ENCODE results near the gene IPO5. TPM values are rescaled to one million over a fixed set of nuclear protein-coding genes. Genes with fewer than 3 reads are reported as not detected.
A peak's percentile ranks its signal among the peaks of the same experiment; 100 is the strongest.

IPO5 gene
- total RNA-seq, 1 donor, result 316 TPM

GRCh38 chr13:97976610-97977521, 23.4 kb downstream of the IPO5 start:
- DNase-seq (ENCODE audit: insufficient read length, low spot score, missing footprints), result peak; percentile 92

GRCh38 chr13:97977982-97978381, 24.5 kb downstream of the IPO5 start:
- peak overlapping the region; percentile 93 for H3K4me3 ChIP-seq (ENCODE audit: insufficient read depth, low read length)
- DNase-seq (ENCODE audit: insufficient read length, low spot score, missing footprints), result no peak

More at GRCh38 chr13:97976610-97977521, 23.4 kb downstream of the IPO5 start:
- Histone ChIP-seq H3K27me3 (ENCODE audit: insufficient read depth, low read length) (no peaks in the 10 kb centered on the region), H3K9me3 (ENCODE audit: low read depth, low read length) (no peaks in the 10 kb centered on the region), H3K79me2 (ENCODE audit: insufficient read depth, low read length) (peaks cover 51% of the 10 kb centered on the region), H4K20me1 (ENCODE audit: insufficient read depth, low read length) (no peaks in the 10 kb centered on the region), H3K27ac (ENCODE audit: low read depth, low read length) (peak overlapping the region; percentile 79), H3K4me3 (ENCODE audit: insufficient read depth, low read length) (peak overlapping the region; percentile 93), H3K4me2 (ENCODE audit: insufficient read depth, low read length) (peak overlapping the region; percentile 89), H3K36me3 (ENCODE audit: insufficient read depth, low read length) (peaks cover under 1% of the 10 kb centered on the region), H2AFZ (ENCODE audit: low read length) (peak overlapping the region; percentile 79), H3K4me1 (ENCODE audit: insufficient read depth, low read length) (peaks cover 42% of the 10 kb centered on the region)
- TF ChIP-seq, protein P1, sequence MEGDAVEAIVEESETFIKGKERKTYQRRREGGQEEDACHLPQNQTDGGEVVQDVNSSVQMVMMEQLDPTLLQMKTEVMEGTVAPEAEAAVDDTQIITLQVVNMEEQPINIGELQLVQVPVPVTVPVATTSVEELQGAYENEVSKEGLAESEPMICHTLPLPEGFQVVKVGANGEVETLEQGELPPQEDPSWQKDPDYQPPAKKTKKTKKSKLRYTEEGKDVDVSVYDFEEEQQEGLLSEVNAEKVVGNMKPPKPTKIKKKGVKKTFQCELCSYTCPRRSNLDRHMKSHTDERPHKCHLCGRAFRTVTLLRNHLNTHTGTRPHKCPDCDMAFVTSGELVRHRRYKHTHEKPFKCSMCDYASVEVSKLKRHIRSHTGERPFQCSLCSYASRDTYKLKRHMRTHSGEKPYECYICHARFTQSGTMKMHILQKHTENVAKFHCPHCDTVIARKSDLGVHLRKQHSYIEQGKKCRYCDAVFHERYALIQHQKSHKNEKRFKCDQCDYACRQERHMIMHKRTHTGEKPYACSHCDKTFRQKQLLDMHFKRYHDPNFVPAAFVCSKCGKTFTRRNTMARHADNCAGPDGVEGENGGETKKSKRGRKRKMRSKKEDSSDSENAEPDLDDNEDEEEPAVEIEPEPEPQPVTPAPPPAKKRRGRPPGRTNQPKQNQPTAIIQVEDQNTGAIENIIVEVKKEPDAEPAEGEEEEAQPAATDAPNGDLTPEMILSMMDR (IDR thresholded peaks at IDR 0.05; ENCODE audit: extremely low read depth, low read depth, low read length), result no peak

GRCh38 chr13:97978651-97979050, 25.2 kb downstream of the IPO5 start:
- Histone ChIP-seq H3K4me2 (ENCODE audit: insufficient read depth, low read length) (peak overlapping the region; percentile 89), H3K4me1 (ENCODE audit: insufficient read depth, low read length) (peaks cover 46% of the 10 kb centered on the region), H3K27ac (ENCODE audit: low read depth, low read length) (peak overlapping the region; percentile 79), H3K36me3 (ENCODE audit: insufficient read depth, low read length) (peaks cover 13% of the 10 kb centered on the region), H3K79me2 (ENCODE audit: insufficient read depth, low read length) (peaks cover 67% of the 10 kb centered on the region), H3K4me3 (ENCODE audit: insufficient read depth, low read length) (peak overlapping the region; percentile 93), H2AFZ (ENCODE audit: low read length) (no peak overlapping the region), H3K27me3 (ENCODE audit: insufficient read depth, low read length) (no peaks in the 10 kb centered on the region), H4K20me1 (ENCODE audit: insufficient read depth, low read length) (no peaks in the 10 kb centered on the region), H3K9me3 (ENCODE audit: low read depth, low read length) (no peaks in the 10 kb centered on the region)
- peak; percentile 26 for DNase-seq (ENCODE audit: insufficient read length, low spot score, missing footprints)
- TF ChIP-seq, protein P1 (IDR thresholded peaks at IDR 0.05; ENCODE audit: extremely low read depth, low read depth, low read length), result no peak

More at GRCh38 chr13:97977982-97978381, 24.5 kb downstream of the IPO5 start:
- no peaks in the 10 kb centered on the region for H4K20me1 ChIP-seq (ENCODE audit: insufficient read depth, low read length)
- H3K27me3 ChIP-seq (ENCODE audit: insufficient read depth, low read length), result no peaks in the 10 kb centered on the region
- peaks cover 62% of the 10 kb centered on the region for H3K79me2 ChIP-seq (ENCODE audit: insufficient read depth, low read length)
- H3K27ac ChIP-seq (ENCODE audit: low read depth, low read length), result peak overlapping the region; percentile 79
- H3K9me3 ChIP-seq (ENCODE audit: low read depth, low read length), result no peaks in the 10 kb centered on the region
- H3K36me3 ChIP-seq (ENCODE audit: insufficient read depth, low read length), result peaks cover 12% of the 10 kb centered on the region
- H3K4me2 ChIP-seq (ENCODE audit: insufficient read depth, low read length), result peak overlapping the region; percentile 89
- TF ChIP-seq, protein P1 (IDR thresholded peaks at IDR 0.05; ENCODE audit: extremely low read depth, low read depth, low read length), result no peak
- no peak overlapping the region for H2AFZ ChIP-seq (ENCODE audit: low read length)
- peaks cover 46% of the 10 kb centered on the region for H3K4me1 ChIP-seq (ENCODE audit: insufficient read depth, low read length)

DNA sequence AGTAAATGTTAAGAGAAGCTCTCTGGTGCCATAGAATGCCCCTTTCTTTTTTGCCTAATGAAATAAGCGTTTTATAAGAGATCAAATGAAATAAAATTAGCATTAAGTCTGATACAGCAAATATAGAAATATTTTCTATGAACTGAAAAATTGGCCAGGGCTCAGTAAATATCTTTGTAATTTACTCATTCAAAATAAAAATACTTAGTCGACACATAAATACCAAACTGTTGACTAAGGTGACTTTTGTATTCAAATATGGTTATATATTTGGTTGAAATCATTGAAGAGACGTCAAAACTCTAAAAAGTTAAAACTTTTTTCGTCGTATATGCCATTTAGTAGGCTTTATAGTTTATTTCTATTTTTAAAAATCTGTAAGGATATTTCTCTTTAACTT, 25.6 kb downstream of the IPO5 start:
- peak overlapping the region; percentile 93 for H3K4me3 ChIP-seq (ENCODE audit: insufficient read depth, low read length)
- H3K27me3 ChIP-seq (ENCODE audit: insufficient read depth, low read length), result no peaks in the 10 kb centered on the region
- DNase-seq (ENCODE audit: insufficient read length, low spot score, missing footprints), result peak; percentile 68

More for the DNA sequence above, 25.6 kb downstream of the IPO5 start:
- TF ChIP-seq, protein P1 (IDR thresholded peaks at IDR 0.05; ENCODE audit: extremely low read depth, low read depth, low read length), result no peak
- H3K9me3 ChIP-seq (ENCODE audit: low read depth, low read length), result no peaks in the 10 kb centered on the region
- peak overlapping the region; percentile 89 for H3K4me2 ChIP-seq (ENCODE audit: insufficient read depth, low read length)
- peaks cover 46% of the 10 kb centered on the region for H3K4me1 ChIP-seq (ENCODE audit: insufficient read depth, low read length)
- H2AFZ ChIP-seq (ENCODE audit: low read length), result no peak overlapping the region
- peak overlapping the region; percentile 79 for H3K27ac ChIP-seq (ENCODE audit: low read depth, low read length)
- H4K20me1 ChIP-seq (ENCODE audit: insufficient read depth, low read length), result no peaks in the 10 kb centered on the region
- H3K36me3 ChIP-seq (ENCODE audit: insufficient read depth, low read length), result peaks cover 13% of the 10 kb centered on the region
- H3K79me2 ChIP-seq (ENCODE audit: insufficient read depth, low read length), result peaks cover 68% of the 10 kb centered on the region

Data from osteoblast (primary cell).